ENCODE data around the gene B4GALT5.

Gene B4GALT5

DNA sequence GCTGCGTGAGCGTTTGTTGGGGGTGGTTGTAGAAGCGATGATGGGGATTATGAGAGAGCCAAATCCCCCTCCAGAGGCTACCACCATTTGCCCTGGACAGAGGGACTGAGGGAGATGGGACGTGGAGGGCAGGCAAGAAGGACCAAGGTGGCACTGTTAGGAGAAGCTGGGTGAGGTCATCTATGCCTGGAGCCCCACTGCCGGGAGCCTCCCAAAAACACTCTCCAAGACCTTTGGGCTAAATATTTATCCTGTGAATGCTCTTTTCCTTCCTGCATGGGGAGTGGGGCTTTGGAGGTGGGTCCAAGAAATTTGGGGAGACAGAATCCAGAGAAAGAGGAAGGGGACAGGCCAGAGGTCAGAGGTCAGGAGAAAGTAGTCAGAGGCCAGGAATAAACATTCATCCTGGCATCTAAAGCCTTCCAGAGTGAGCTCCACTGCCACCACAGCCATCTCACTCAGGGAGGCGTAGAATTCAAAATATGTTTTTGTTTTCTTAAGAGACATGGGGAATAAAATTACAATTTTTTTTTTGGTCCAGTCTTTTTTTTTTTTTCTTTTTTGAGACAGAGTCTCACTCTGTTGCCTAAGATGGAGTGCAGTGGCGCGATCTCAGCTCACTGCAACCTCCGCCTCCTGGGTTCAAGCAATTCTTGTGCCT lies 128.0 kb downstream of the B4GALT5 start:
- DNase-seq (ENCODE audit: low read depth in 2 of 2) = no peak

DNA sequence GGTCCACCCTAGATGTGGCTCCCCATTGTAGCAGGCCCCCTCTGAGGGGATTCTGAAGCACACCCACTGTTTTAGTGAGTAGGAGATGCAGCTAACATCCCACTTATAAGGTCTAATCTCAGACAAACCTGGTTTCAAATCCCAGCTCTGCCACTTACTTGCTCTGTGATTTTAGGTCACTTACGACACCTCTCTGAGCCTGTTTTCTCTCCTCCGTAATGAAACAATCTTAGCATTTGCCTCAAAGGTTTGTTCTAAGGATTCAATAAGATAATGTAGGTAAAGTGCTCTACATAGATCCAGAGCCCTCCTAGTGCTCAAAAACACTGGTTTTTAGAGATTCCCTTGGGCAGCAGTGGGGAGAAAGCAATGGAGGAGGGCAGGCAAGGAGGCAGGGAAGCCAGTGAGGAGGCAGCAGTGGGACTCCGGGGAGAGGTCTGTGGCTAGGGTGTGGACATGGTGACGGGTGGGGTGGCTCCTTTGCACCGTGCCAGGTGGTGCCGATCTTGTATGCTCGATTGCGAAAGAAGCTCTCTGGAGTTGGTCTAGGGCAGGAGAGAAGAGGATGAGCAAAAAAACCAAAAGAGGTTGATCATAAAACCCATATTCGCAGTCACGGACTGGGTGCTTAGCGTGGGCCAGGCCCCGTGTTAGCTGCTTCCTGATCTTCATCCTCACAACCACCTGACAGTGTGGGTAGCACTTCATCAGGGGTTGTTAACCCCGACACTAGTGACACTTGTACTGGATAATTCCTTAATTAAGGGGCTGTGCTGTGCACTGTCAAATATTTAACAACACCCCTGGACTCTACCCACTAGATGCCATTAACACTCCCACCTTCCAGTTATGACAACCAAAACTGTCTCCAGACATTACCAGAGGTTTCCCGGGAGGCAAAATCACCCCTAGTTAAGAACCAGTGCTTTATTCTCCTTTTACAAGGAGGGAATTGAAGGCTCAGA lies 129.0 kb downstream of the B4GALT5 start:
- DNase-seq (ENCODE audit: low read depth in 2 of 2) = no peak

DNA sequence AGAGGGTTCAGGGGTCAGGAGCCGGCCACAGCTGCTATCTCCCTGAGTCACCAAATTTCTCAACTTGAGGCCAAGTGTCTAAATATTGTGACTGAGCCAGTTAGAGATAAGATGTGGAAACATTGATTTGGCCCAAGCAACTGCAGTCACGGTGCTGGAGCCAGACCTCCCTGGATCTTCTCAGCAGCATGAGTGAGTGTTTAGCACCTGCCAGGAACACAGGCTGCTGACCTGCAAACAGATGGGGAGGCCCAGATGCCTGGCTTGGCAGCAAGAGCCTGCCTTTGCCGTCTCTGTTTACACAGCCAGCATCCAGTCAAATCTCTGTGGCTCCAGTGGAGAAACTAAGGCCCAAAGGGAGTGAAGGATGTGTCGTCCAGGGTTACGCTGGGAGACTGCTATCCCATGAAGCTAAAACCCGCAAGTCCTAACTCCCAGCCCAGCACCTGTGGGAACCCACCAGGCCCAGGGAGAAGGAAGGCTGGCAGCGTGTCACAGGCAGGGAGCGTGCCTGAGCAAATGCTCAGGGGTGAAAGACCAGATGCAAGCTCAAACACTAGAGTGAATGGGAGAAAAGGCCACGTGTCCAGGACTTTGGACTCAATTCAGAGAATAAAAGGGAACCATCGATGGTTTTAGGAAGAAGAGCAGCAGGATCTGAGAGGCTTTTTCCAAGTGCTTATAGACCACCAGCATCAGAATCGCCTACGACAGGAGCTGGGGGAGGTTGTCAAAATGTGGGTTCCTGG lies 129.8 kb downstream of the B4GALT5 start:
- DNase-seq (ENCODE audit: low read depth in 2 of 2) = no peak

DNA sequence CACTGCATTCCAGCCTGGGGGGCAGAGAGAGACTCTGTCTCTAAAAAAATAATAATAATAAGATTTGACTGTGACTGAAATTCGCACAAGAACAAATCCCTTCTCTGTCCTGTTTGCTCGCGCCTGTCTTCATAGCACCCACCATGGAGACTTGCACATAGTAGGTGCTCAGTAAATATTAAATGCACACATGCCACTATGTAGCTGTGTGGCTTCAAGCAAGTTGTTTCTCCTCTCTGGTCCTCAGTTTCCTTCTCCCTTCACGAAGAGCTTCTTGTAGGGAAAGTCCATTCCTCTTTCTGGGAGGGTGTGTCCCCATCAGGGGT lies 130.4 kb downstream of the B4GALT5 start:
- no peak for DNase-seq (ENCODE audit: low read depth in 2 of 2)

Data from stimulated activated CD8-positive, alpha-beta memory T cell treated with anti-CD3 and anti-CD28 coated beads, Interleukin-7, amount 100 ng/mL, for 1 hour (primary cell).